SKM-1 treated with dmso at 0.1 percent for 144 hours (cell line): Measurements from ENCODE around the gene MSN.
"Not testable (repeated sequence)": the region's sequence is repeated elsewhere in the genome, so short reads cannot be mapped to it uniquely, and the experiment has no call there.

ENCODE experiments used
- DNase-seq: peaks from one replicate; lab custom pipeline; 2025; ENCODE audit not compliant: unreplicated experiment; lab: John Stamatoyannopoulos, UW

The MSN gene

DNA sequence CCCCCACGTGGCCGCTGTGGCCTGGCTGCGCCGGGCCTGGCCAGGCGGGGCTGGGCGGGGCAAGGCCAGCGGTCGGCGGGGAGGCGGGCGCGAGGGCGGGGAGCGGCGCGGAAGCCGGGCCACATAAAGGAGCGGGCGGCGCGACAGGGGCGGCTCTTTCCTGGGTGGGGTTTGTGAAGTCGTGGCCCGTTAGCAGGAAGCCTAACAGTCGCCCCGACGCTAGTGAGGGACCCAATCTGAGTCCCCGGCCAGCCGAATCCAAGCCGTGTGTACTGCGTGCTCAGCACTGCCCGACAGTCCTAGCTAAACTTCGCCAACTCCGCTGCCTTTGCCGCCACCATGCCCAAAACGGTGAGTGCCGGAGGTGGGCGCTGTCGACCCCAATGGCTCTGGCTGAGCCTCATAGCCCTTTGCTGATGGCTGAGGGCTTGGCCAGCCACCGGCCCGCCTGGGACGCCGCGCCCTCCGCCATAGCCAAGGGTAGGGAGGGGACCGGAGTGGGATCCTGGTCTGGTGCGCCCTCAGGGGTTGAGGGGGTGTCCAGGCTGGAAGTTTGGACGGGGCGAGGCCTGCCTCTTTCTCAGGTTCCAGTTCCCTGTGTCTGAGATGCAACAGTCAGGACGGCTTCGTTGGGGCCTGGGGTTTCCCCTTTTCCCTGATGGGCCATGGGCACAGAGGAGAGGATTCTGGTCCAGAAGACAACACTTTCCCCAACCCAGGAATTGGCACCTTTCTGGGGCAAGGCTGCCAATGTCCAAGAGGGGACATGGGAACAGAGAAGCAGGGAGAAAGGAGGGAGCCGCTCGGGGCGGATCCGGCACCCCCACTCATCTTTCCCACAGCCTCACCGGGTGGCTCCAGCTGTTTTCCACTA is at the start of gene MSN:
TSS of gene MSN (plus strand) at position 152 of the 874 bp plus-strand sequence. CDS start at position 340, 188 bp downstream.
- DNase-seq: peak; percentile 35

DNA sequence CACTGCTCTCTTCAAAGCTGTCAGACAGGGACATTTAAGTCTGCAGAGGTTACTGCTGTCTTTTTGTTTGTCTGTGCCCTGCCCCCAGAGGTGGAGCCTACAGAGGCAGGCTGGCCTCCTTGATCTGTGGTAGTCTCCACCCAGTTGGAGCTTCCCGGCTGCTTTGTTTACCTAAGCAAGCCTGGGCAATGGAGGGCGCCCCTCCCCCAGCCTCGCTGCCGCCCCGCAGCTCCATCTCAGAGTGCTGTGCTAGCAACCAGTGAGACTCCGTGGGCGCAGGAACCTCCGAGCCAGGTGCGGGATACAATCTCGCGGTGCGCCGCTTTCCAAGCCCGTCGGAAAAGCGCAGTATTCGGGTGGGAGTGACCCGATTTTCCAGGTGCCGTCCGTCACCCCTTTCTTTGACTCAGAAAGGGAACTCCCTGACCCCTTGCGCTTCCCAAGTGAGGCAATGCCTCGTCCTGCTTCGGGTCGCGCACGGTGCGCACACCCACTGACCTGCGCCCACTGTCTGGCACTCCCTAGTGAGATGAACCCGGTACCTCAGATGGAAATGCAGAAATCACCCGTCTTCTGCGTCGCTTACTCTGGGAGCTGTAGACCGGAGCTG is 47.3 kb upstream of the MSN start:
- not testable (repeated sequence) for DNase-seq

DNA sequence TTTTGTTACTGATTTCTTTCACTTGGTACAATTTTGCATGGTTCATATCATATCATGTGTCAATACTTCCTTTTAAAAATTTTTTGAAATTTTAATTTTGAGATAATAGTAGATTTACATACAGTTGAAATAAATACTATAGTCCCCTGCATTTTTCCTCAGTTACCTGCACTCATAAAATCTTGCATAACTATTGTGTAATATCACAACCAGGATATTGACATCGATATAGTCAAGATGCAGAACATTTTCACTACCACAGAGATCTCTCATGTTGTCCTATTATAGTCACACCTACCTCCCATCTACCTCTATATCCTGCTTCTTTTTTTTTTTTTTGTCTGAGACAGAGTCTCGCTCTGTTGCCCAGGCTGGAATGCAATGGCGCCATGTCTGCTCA is 36.7 kb upstream of the MSN start:
- DNase-seq: no peak

GRCh38 chrX:65633826-65634225 is 33.6 kb upstream of the MSN start:
- no peak for DNase-seq

DNA sequence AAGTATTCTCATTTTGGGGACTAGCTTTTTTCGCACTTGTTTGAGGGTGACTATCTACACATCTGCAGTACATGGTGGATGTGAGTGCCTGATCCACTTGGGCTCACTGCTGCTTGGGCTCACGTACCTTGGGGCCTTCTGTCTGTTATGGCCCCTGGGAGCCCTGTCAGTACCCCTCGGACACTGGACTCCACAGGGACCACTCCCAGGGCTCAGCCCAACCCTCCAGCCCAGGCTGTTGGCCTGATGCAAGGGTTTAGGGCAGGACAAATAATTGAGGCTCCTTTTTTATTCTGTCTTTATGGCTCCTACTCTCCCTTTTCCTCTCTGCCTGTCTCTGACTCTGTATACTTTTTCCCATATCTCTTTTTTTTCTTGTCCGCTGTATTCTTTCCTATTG is 32.7 kb upstream of the MSN start:
- DNase-seq: no peak

- DNase-seq: no peak
Observed at GRCh38 chrX:65635378-65635777, 32.1 kb upstream of the MSN start.

DNA sequence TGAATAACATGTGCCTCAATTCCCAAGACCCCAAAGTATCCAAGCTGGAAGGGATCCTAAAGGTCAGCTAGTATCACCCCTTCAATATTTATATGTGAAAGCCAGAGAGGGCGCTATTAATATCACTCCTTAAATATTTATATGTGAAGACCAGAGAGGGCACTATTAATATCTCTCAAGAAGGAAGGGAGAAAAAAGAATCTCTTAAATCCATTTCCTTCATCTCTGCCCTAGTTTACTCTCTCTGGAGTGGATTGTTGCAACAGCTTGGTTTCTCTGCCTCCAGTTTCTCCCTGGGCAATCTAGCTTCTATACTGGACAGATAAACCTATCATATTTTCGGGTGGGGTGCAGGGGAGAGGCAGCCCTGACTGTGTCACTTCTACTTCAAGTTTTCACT is 31.6 kb upstream of the MSN start:
- no peak for DNase-seq

- DNase-seq: not testable (repeated sequence)
Observed at GRCh38 chrX:65636261-65636660, 31.2 kb upstream of the MSN start.

DNA sequence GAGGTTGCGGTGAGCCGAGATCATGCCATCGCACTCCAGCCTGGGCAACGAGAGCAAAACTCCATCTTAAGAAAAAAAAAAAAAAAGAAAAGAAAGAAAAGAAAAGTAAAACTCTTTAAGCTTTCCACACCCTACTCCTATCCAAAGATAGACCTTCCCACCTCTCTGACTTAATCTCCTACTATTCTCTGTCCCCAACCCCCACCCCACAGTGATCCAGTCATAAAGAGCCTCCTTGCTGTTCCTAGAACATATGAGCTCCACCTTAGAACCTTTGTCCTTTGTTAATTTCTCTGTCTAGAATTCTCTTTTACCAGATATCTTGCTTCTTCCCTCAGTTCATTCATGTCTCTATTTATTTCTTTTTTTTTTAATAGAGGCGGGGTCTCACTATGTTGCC is 30.1 kb upstream of the MSN start:
- no peak for DNase-seq

GRCh38 chrX:65642914-65643491 is 24.5 kb upstream of the MSN start:
- DNase-seq: no peak

DNA sequence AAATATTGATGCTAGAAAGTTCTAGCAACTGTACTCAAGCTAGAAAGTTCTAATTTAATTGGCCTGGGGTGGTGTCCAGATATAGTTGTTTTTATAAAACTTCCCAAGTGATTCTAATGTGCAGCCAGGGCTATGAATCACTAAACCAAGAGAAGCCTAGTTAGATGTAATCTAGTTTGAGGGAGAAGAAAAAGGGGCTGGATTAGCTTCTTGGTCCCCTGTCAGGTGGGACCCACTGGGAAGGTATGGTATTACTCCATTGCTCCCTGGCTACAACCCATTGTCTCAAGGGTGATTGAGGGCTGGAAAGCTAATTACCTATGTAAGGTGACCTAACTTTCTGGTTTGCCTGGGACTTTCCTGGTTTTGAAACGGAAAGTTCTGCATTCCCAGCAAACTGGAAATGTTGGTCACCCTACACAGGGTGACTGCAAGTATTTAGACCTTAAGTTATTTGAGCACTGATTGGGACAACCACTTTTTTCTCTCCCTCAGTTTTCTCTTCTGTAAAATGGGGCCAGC is 23.9 kb upstream of the MSN start:
- DNase-seq: no peak

- no peak for DNase-seq
Observed at GRCh38 chrX:65644621-65645289, 22.7 kb upstream of the MSN start.

DNA sequence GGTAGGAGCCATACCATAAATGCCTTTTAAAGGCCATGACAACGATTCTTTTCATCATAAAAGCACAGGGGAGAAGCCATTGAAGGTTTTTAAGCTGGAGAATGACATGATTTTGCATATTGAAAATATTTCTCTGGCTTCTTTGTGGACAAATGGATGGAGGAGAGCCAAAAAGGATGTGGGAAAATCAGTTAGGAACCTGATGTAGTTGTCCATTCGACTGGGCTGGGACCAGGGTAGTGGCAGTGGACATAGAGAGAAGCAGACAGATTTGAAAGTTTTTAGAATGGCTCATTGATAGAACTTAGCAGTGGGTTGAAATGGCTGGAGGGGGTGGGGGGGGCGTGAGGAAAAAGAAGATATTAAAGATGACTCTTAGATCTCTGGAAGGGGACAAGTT is 19.7 kb upstream of the MSN start:
- no peak for DNase-seq

- no peak for DNase-seq
Observed at GRCh38 chrX:65652098-65652497, 15.4 kb upstream of the MSN start.

DNA sequence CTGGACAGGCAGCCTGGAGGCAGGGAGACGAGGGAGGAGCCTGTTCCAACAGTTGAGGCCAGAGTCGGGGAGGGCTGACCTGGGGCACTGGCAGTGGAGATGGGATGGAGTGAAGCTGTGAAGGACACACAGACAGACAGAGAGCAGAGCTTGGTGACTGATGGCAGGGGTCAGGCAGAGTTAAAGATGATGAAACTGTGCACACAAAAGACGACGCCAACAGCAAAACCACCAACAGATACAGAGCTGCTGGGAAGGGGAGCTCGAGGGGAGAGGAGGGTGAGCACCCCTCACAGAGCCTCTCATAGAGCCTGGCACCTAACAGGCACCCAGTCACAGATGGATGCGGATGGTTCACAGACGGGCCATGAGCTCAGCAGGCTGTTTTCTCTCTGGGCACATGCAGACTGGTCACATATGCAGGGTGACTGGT is 10.4 kb upstream of the MSN start:
- DNase-seq: not testable (repeated sequence)

- no peak for DNase-seq
Observed at GRCh38 chrX:65657659-65658058, 9.8 kb upstream of the MSN start.

GRCh38 chrX:65658229-65658628 is 9.2 kb upstream of the MSN start:
- DNase-seq: no peak

- DNase-seq: no peak
Observed at GRCh38 chrX:65667157-65667502, 324 bp upstream of the MSN start.

DNA sequence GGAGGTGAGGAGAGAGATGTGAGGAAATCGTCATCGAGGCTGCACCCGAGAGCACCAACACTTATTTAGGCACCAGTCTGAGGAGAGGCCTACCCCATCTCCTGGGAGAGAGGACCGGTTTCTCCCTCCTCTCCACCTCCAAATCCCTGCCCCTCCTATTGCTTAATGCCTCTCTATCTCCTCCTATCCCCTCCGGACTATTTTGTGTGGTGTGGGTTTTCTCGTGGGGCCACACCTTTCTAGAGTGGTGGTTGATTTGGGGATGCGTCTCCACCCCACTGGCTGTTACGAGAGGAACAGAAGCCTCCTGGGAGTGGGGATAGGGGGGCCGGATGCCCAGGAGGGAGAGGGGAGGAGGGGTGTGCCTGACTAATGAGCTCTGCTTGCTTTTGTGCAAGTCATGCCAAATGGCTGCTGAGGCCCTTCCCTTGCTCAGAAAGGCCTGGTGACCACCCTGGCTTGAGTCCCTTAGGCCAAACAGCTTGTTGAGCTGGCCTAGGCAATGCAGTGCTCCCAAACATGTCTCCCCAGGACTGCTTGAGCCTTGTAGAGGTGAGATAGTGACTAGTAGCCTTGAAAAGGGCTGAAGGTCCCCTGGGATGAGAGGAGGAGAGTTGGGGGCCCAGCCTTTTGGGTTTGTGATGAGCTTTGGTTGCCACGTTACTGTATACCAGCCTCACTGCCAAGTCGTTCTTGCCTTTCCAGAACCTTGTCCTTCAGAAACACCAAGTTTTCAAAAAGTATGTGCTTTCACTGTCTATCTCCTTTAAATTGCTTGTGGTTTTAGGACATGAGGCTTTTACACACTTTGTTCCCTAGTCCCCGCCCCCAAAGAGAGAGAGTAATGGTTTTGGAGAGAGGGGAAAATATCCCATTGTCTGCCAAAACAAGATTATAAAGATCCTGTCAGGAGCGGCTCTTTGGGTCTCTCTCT is 1.2 kb downstream of the MSN start:
- DNase-seq: no peak

DNA sequence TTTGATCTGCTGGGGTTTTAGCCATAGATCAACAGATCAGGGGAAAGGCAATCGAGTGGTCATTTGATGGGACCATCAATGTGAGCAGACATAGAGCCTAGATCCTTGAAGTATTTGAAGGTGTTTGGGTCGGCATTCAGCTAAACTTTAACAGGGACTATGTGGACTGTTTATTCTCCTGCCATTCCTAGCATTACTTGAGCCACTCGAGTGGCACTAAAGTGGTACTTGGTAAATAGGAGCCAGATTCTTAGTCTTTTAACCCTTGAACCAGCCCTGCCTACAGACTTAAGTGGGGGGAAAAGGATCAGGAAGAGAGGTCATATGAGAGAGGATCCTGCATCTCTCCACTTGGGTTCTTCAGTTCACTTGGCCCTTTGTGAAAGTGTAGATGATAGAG is 3.8 kb downstream of the MSN start:
- no peak for DNase-seq
